DMS53 treated with DMSO at 0.1 percent for 48 hours (cell line): ENCODE data around the gene OCA2.

Source experiments
- DNase-seq: peaks from one replicate; lab custom pipeline; 2025; ENCODE audit not compliant: unreplicated experiment; lab: John Stamatoyannopoulos, UW

OCA2 gene

GRCh38 chr15:27885201-27885600 is 213.9 kb downstream of the OCA2 start:
- no peak for DNase-seq

- DNase-seq: no peak
Observed at GRCh38 chr15:27884726-27885125, 214.4 kb downstream of the OCA2 start.

GRCh38 chr15:27878841-27879240 is 220.3 kb downstream of the OCA2 start:
- DNase-seq: no peak

GRCh38 chr15:27873828-27874227 is 225.3 kb downstream of the OCA2 start:
- no peak for DNase-seq

GRCh38 chr15:27873039-27873438 is 226.1 kb downstream of the OCA2 start:
- DNase-seq: no peak

GRCh38 chr15:27872355-27872754 is 226.8 kb downstream of the OCA2 start:
- DNase-seq: no peak

- no peak for DNase-seq
Observed at GRCh38 chr15:27871902-27872260, 227.2 kb downstream of the OCA2 start.

- DNase-seq: no peak
Observed at GRCh38 chr15:27871078-27871901, 227.8 kb downstream of the OCA2 start.

GRCh38 chr15:27870320-27870719 is 228.8 kb downstream of the OCA2 start:
- DNase-seq: no peak

GRCh38 chr15:27869697-27870281 is 229.3 kb downstream of the OCA2 start:
- no peak for DNase-seq

- no peak for DNase-seq
Observed at GRCh38 chr15:27868828-27869404, 230.2 kb downstream of the OCA2 start.

GRCh38 chr15:27867861-27868260 is 231.3 kb downstream of the OCA2 start:
- DNase-seq: no peak

- no peak for DNase-seq
Observed at GRCh38 chr15:27866505-27867165, 232.5 kb downstream of the OCA2 start.

- DNase-seq: no peak
Observed at GRCh38 chr15:27865926-27866325, 233.2 kb downstream of the OCA2 start.

- DNase-seq: no peak
Observed at GRCh38 chr15:27865323-27865922, 233.7 kb downstream of the OCA2 start.

GRCh38 chr15:27864719-27865118 is 234.4 kb downstream of the OCA2 start:
- no peak for DNase-seq

GRCh38 chr15:27864086-27864485 is 235.0 kb downstream of the OCA2 start:
- DNase-seq: no peak

GRCh38 chr15:27863000-27863399 is 236.1 kb downstream of the OCA2 start:
- DNase-seq: no peak

GRCh38 chr15:27861171-27861570 is 237.9 kb downstream of the OCA2 start:
- DNase-seq: no peak

- DNase-seq: no peak
Observed at GRCh38 chr15:27855137-27855536, 244.0 kb downstream of the OCA2 start.

GRCh38 chr15:27854601-27855000 is 244.5 kb downstream of the OCA2 start:
- DNase-seq: no peak
